OCI-LY1 (cell line): ENCODE results near the gene CEP164.

Experiments used
- EZH2 ChIP-seq: fragments of 200-600 bp; sonication (generic), shearing (Covaris generic); IDR thresholded peaks from 2 replicates; pipeline ENCODE4 v1.8.0; 2017; ENCODE audit warnings: borderline replicate concordance, mixed run types, mild to moderate bottlenecking, antibody characterized with exemption, low read length, moderate library complexity, mixed read lengths
- TF ChIP-seq, protein P1 (sequence below): fragments of 200-600 bp; sonication (generic), shearing (Covaris generic); IDR thresholded peaks from 2 replicates; pipeline ENCODE4 v1.5.1; 2017; ENCODE audit warnings: mild to moderate bottlenecking, antibody characterized with exemption, low read length, moderate library complexity, mixed read lengths

- TF ChIP-seq, protein P1, sequence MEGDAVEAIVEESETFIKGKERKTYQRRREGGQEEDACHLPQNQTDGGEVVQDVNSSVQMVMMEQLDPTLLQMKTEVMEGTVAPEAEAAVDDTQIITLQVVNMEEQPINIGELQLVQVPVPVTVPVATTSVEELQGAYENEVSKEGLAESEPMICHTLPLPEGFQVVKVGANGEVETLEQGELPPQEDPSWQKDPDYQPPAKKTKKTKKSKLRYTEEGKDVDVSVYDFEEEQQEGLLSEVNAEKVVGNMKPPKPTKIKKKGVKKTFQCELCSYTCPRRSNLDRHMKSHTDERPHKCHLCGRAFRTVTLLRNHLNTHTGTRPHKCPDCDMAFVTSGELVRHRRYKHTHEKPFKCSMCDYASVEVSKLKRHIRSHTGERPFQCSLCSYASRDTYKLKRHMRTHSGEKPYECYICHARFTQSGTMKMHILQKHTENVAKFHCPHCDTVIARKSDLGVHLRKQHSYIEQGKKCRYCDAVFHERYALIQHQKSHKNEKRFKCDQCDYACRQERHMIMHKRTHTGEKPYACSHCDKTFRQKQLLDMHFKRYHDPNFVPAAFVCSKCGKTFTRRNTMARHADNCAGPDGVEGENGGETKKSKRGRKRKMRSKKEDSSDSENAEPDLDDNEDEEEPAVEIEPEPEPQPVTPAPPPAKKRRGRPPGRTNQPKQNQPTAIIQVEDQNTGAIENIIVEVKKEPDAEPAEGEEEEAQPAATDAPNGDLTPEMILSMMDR = no peak
- TF ChIP-seq EZH2 = no peak
These were observed 112.6 kb downstream of the CEP164 start for GRCh38 chr11:117440258-117440657.
